ENCODE results near the gene LRRC47.
"Not testable (repeated sequence)": the region's sequence is repeated elsewhere in the genome, so short reads cannot be mapped to it uniquely, and the experiment has no call there.

LRRC47 gene

DNA sequence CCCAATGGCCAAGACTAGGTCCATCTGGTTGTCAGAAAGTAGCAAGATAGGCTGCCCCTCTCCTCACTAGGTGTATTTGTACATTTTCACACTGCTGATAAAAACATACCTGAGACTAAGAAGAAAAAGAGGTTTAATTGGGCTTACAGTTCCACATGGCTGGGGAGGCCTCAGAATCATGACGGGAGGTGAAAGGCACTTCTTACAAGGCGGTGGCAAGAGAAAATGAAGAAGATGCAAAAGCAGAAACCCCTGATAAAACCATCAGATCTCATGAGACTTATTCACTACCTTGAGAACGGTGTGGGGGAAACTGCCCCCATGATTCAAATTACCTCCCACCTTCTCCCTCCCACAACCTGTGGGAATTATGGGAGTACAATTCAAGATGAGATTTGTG lies 4.5 kb upstream of the LRRC47 start:
- H3K4me3 ChIP-seq (ENCODE audit: extremely low read depth, insufficient read depth, low read length, poor library complexity, severe bottlenecking); H3K36me3 ChIP-seq (ENCODE audit: control insufficient read depth, insufficient read depth, low read length); H3K9me3 ChIP-seq (ENCODE audit: control insufficient read depth, low read length); H3K4me1 ChIP-seq (ENCODE audit: control insufficient read depth, insufficient read depth, low read length, poor library complexity, severe bottlenecking); H3K27ac ChIP-seq (ENCODE audit: low read depth, low read length, severe bottlenecking): not testable (repeated sequence)
- 89 to 92% methylated on average over 2 of the region's 3 CpGs for WGBS, 2 experiments (ENCODE audit: insufficient coverage in 2 of 2)

DNA sequence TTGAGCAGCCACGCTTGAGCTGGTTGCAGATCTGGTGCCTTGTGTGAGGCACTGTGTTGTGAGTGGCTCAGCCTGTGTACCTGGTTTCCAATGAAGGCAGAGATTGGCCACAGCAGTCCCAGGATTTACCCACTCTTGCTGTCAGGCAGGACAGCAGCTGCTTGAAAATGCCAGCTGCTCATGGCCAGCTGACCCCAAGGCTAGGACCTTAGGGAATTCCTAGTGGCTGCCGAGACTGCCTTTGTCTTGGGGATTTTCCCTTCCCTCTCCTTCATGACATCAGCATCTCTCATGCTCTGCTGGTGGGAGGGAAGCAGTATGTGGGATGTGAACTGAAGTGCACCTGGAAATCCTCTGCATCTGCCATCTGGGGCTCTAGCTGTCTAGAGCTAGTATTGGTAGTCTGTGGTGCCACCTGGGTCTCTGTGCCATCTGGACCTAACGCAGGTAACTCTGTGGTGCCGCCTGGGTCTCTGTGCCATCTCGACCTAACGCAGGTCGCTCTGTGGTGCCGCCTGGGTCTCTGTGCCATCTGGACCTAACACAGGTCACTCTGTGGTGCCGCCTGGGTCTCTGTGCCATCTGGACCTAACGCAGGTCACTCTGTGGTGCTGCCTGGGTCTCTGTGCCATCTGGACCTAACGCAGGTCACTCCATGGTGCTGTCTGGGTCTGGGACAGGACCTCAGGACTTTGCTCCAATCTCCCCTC lies 3.8 kb upstream of the LRRC47 start:
- no peaks in the 10 kb centered on the region for H3K36me3 ChIP-seq (ENCODE audit: control insufficient read depth, insufficient read depth, low read length)
- WGBS, 2 experiments (ENCODE audit: insufficient coverage in 2 of 2), result 81 to 91% methylated on average over 3 to 8 of the region's 11 CpGs
- no peak overlapping the region for H3K27ac ChIP-seq (ENCODE audit: low read depth, low read length, severe bottlenecking)
- no peak overlapping the region for H3K4me3 ChIP-seq (ENCODE audit: extremely low read depth, insufficient read depth, low read length, poor library complexity, severe bottlenecking)
- H3K4me1 ChIP-seq (ENCODE audit: control insufficient read depth, insufficient read depth, low read length, poor library complexity, severe bottlenecking), result no peaks in the 10 kb centered on the region
- no peaks in the 10 kb centered on the region for H3K9me3 ChIP-seq (ENCODE audit: control insufficient read depth, low read length)

DNA sequence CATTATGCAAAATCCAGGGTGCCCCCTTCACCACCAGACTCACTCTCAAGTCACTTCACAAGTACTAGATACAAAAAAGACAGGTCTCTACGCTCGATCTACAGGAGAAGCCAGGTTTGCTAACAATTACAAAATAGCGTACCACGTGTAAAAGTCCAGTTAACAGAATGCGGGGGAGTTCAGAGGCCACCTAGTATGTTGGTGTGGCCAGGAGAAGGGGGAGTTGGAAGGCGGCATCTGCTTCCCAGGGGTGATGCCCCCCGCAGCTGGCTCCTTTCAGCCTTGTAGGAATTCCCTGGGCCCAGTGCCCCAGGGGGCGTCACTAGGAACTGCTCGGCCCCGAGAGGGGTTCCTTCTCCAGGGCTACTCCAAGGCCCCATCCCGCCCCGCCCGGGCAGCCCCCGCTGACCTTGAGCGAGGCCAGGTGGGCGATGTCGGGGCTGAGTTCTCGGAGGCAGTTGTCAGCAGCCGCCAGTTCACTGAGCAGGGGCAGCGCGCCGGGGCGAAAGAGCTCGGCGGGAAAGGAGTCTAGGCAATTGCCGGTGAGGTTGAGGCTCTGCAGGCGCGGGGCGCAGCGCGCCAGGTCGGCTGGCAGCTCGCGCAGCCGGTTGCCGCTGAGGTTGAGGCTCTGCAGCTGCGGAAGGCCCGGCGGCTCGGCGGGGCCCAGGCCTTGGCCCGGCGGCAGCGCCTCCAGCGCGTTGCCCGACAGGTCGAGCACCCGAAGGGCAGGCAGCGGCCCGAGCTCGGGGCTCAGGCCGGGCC lies 664 bp downstream of the LRRC47 start:
- H3K4me3 ChIP-seq (ENCODE audit: extremely low read depth, insufficient read depth, low read length, poor library complexity, severe bottlenecking), result peak overlapping the region; percentile 79
- peaks cover 14% of the 10 kb centered on the region for H3K36me3 ChIP-seq (ENCODE audit: control insufficient read depth, insufficient read depth, low read length)
- H3K4me1 ChIP-seq (ENCODE audit: control insufficient read depth, insufficient read depth, low read length, poor library complexity, severe bottlenecking), result peaks cover 6% of the 10 kb centered on the region
- WGBS, 2 experiments (ENCODE audit: insufficient coverage in 2 of 2), result 2 to 5% methylated on average over 46 to 52 of the region's 53 CpGs
- no peak overlapping the region for H3K27ac ChIP-seq (ENCODE audit: low read depth, low read length, severe bottlenecking)
- no peaks in the 10 kb centered on the region for H3K9me3 ChIP-seq (ENCODE audit: control insufficient read depth, low read length)

DNA sequence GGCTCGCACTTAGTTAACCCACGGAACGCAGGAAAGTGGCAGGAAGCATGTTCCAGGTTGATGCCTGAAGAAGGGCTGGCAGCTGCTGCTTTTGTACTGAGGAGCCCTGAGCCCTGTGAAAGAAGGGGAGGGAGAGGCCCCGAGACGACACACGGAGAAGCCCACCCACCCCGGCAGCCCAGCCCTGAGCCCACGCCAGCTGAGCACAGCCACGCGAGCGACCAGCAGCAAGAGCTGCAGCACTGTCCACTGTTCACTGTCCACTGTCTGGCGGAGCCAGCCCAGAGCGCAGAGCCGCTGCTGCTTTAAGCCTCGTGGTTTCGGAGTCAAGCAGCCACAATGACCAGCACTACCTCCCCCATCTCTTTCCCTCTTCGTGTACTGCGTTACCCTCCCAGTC lies 5.3 kb downstream of the LRRC47 start:
- 95 to 98% methylated on average over 16 to 17 of the region's 18 CpGs for WGBS, 2 experiments (ENCODE audit: insufficient coverage in 2 of 2)
- Histone ChIP-seq H3K4me3 (ENCODE audit: extremely low read depth, insufficient read depth, low read length, poor library complexity, severe bottlenecking) (no peak overlapping the region), H3K36me3 (ENCODE audit: control insufficient read depth, insufficient read depth, low read length) (peaks cover 43% of the 10 kb centered on the region), H3K9me3 (ENCODE audit: control insufficient read depth, low read length) (no peaks in the 10 kb centered on the region), H3K27ac (ENCODE audit: low read depth, low read length, severe bottlenecking) (no peak overlapping the region), H3K4me1 (ENCODE audit: control insufficient read depth, insufficient read depth, low read length, poor library complexity, severe bottlenecking) (peaks cover 6% of the 10 kb centered on the region)

DNA sequence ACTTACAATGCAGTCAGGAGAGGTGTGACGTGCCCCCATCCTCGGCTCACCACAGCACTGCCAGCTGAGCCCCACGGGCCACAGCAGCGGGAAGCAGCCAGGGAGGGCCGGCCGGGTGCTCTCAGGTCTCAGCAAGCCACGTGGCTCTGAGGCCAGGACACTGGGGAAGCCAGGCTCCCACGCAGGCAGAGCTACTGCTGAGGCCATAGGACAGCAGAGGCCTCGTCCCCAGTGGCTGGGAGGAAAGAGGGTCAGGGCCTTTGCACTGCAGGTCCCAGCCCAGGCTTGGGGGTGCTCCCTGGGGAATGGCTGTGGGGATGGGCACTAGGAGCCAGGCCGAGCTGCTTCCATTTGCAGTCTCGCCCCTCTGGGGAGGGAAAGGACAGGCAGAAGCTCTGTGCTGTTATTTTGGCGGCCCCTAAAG lies 5.8 kb downstream of the LRRC47 start:
- Histone ChIP-seq H3K4me3 (ENCODE audit: extremely low read depth, insufficient read depth, low read length, poor library complexity, severe bottlenecking) (no peak overlapping the region), H3K36me3 (ENCODE audit: control insufficient read depth, insufficient read depth, low read length) (peaks cover 48% of the 10 kb centered on the region), H3K9me3 (ENCODE audit: control insufficient read depth, low read length) (no peaks in the 10 kb centered on the region), H3K4me1 (ENCODE audit: control insufficient read depth, insufficient read depth, low read length, poor library complexity, severe bottlenecking) (peaks cover 6% of the 10 kb centered on the region), H3K27ac (ENCODE audit: low read depth, low read length, severe bottlenecking) (no peak overlapping the region)
- WGBS, 2 experiments (ENCODE audit: insufficient coverage in 2 of 2), result 93 to 96% methylated on average over 10 to 12 of the region's 12 CpGs

GRCh38 chr1:3789421-3790300 lies 6.6 kb downstream of the LRRC47 start:
- 91 to 94% methylated on average over 31 to 33 of the region's 34 CpGs for WGBS, 2 experiments (ENCODE audit: insufficient coverage in 2 of 2)
- no peak overlapping the region for H3K27ac ChIP-seq (ENCODE audit: low read depth, low read length, severe bottlenecking)
- H3K4me3 ChIP-seq (ENCODE audit: extremely low read depth, insufficient read depth, low read length, poor library complexity, severe bottlenecking), result no peak overlapping the region
- H3K4me1 ChIP-seq (ENCODE audit: control insufficient read depth, insufficient read depth, low read length, poor library complexity, severe bottlenecking), result peaks cover 6% of the 10 kb centered on the region
- no peaks in the 10 kb centered on the region for H3K9me3 ChIP-seq (ENCODE audit: control insufficient read depth, low read length)
- H3K36me3 ChIP-seq (ENCODE audit: control insufficient read depth, insufficient read depth, low read length), result peaks cover 55% of the 10 kb centered on the region

DNA sequence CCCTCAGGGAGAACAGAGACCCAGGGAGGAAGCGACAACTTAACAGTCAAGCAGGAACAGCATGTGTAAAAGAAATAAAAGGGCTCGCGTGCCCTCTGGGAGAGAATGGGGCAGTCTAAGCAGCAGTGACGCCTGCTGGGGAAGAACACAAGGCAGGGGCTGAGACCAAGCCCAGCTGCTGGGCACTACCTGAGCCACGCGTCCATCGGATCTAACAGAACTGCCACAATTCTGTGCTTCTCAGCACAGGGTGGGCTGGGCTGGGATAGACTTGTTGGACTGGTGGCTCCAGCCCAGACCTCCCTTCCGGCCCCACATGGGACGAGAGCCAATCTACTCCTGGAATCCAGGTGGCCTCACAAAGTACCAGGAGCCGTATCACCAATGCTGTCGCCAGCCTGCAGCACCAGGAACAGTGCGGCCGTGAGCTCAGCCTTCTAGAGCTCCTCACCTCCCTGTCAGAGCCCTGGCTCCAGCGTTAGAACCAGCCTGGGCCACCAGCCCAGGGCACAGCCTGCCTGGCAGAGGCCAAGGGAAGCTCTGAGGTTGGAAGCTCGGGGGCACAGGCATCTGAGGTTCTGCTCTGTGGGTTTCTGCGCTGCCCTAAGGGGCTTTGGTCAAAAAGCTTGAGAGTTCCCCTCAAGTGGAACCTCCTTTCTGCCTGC lies 7.4 kb downstream of the LRRC47 start:
- WGBS, 2 experiments (ENCODE audit: insufficient coverage in 2 of 2), result 95 to 97% methylated on average over 14 to 16 of the region's 16 CpGs
- H3K36me3 ChIP-seq (ENCODE audit: control insufficient read depth, insufficient read depth, low read length), result peaks cover 61% of the 10 kb centered on the region
- no peak overlapping the region for H3K4me3 ChIP-seq (ENCODE audit: extremely low read depth, insufficient read depth, low read length, poor library complexity, severe bottlenecking)
- no peaks in the 10 kb centered on the region for H3K9me3 ChIP-seq (ENCODE audit: control insufficient read depth, low read length)
- H3K27ac ChIP-seq (ENCODE audit: low read depth, low read length, severe bottlenecking), result no peak overlapping the region
- H3K4me1 ChIP-seq (ENCODE audit: control insufficient read depth, insufficient read depth, low read length, poor library complexity, severe bottlenecking), result peaks cover 6% of the 10 kb centered on the region

DNA sequence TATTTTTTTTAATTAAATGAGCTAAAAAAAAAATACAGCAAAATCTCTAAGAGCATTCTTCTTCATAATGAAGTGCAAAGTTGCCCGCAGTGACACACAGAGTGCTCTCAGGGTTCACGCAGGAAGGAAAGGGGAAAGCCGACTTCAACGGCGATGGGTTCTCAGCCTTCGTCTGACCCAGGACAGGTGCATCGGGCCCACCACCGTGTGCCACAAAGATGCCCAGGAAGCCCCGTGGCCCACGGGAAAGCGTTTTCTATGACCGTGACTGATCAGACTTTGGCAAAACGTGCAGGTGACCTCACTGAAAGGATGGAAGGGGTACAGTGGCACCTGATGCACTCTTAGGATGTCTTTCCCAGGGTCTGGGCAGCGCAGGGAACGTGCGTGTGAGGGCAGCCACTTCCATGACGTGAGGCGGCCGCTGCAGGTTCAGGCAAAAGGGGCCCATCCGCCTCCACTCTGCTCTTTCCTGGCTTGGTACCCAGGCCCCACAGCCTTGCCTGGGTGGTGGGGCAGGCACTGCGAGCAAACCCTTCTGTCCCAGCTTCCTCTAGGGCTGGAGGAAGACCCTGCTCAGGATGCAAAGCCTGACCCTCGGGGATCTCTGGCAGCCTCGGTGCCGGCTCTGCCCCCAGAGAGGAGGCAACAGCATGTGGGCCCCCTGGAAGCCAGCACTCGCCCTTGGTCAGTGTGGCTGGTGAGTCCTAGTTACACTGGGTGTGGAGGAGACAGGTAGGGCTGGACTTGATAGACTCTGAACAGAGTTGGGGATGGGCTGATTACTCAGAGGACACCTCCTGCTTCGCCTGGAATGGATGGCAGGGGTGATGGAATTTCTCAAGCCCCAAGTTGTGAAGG lies 8.3 kb downstream of the LRRC47 start:
- WGBS, 2 experiments (ENCODE audit: insufficient coverage in 2 of 2), result 96 to 97% methylated on average over 26 of the region's 26 CpGs

DNA sequence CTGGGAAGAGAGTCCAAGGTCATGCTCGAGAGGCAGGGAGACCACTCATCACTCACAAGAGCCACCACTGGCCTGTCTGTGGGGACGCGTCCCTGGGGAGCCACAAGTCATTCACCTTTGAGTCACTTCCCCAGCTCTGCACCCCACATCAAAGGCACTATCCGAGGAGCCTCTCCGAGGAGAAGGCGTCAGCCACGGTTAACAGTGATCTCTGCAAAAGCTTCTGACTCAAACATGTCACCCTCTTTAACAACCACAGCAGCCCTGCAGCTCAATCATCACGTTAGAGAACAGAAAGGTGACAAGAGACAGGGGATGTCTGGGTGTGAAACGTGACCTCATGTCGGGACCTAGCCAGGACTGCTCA lies 9.0 kb downstream of the LRRC47 start:
- Histone ChIP-seq H3K9me3 (ENCODE audit: control insufficient read depth, low read length) (no peaks in the 10 kb centered on the region), H3K4me1 (ENCODE audit: control insufficient read depth, insufficient read depth, low read length, poor library complexity, severe bottlenecking) (no peaks in the 10 kb centered on the region), H3K27ac (ENCODE audit: low read depth, low read length, severe bottlenecking) (no peak overlapping the region), H3K4me3 (ENCODE audit: extremely low read depth, insufficient read depth, low read length, poor library complexity, severe bottlenecking) (no peak overlapping the region), H3K36me3 (ENCODE audit: control insufficient read depth, insufficient read depth, low read length) (peaks cover 67% of the 10 kb centered on the region)
- WGBS, 2 experiments (ENCODE audit: insufficient coverage in 2 of 2), result 79 to 86% methylated on average over 3 to 5 of the region's 10 CpGs

More for the DNA sequence above, 8.3 kb downstream of the LRRC47 start:
- no peaks in the 10 kb centered on the region for H3K9me3 ChIP-seq (ENCODE audit: control insufficient read depth, low read length)
- no peaks in the 10 kb centered on the region for H3K4me1 ChIP-seq (ENCODE audit: control insufficient read depth, insufficient read depth, low read length, poor library complexity, severe bottlenecking)
- H3K36me3 ChIP-seq (ENCODE audit: control insufficient read depth, insufficient read depth, low read length), result peaks cover 65% of the 10 kb centered on the region
- no peak overlapping the region for H3K4me3 ChIP-seq (ENCODE audit: extremely low read depth, insufficient read depth, low read length, poor library complexity, severe bottlenecking)
- H3K27ac ChIP-seq (ENCODE audit: low read depth, low read length, severe bottlenecking), result no peak overlapping the region

Measured in mesodermal cell (in vitro differentiated cells).